ENCODE data around the gene SLMAP.

DNA sequence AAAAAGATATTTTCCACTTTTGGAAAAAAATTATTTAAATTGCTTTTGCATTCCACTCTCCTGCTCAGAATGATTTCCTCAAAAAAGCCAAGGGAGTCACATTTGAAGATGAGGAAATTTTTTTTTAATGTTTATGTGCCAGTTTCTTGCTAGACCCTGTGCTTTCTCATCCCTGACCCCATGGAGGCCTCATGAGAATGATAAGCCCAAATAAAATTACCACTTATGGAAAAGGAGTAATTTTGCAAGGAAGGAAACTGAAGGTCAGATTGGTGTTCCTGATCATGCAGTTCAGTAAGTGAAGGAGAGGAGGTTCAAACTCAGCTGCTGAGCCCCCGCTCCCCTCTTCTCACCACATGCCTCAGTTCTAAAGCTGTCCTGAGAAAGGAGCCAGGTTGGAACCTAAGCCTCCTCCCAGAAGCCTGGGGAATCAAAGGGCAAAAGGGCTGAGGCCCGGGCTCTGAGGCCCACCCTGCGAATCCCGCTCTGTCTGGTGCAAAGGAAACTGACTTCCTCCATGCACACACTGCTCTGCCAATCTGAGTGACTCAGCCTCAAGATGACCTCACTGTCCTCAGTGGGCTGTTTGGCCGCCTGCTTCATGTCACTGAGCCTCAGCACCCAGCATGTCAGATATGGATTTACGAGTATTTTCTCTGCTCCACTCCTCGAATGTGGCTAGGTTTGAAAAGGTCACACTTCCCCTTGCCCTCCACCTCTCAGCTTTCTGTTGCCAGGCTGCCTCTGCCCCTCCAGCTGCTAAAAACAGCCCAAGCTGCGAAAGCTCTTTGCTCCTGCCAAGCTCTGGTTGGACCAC lies 195.2 kb downstream of the SLMAP start:
- TF ChIP-seq, protein P1, sequence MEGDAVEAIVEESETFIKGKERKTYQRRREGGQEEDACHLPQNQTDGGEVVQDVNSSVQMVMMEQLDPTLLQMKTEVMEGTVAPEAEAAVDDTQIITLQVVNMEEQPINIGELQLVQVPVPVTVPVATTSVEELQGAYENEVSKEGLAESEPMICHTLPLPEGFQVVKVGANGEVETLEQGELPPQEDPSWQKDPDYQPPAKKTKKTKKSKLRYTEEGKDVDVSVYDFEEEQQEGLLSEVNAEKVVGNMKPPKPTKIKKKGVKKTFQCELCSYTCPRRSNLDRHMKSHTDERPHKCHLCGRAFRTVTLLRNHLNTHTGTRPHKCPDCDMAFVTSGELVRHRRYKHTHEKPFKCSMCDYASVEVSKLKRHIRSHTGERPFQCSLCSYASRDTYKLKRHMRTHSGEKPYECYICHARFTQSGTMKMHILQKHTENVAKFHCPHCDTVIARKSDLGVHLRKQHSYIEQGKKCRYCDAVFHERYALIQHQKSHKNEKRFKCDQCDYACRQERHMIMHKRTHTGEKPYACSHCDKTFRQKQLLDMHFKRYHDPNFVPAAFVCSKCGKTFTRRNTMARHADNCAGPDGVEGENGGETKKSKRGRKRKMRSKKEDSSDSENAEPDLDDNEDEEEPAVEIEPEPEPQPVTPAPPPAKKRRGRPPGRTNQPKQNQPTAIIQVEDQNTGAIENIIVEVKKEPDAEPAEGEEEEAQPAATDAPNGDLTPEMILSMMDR (conservative IDR thresholded peaks at IDR 0.05; ENCODE audit: low read depth in 2 of 2) = no peak
- no peak for TF ChIP-seq EZH2 (IDR thresholded peaks at IDR 0.05; ENCODE audit: low read depth, unreplicated experiment)
- no peak for TF ChIP-seq POLR2AphosphoS5 (IDR thresholded peaks at IDR 0.05; ENCODE audit: low read depth)
- TF ChIP-seq, protein P2, sequence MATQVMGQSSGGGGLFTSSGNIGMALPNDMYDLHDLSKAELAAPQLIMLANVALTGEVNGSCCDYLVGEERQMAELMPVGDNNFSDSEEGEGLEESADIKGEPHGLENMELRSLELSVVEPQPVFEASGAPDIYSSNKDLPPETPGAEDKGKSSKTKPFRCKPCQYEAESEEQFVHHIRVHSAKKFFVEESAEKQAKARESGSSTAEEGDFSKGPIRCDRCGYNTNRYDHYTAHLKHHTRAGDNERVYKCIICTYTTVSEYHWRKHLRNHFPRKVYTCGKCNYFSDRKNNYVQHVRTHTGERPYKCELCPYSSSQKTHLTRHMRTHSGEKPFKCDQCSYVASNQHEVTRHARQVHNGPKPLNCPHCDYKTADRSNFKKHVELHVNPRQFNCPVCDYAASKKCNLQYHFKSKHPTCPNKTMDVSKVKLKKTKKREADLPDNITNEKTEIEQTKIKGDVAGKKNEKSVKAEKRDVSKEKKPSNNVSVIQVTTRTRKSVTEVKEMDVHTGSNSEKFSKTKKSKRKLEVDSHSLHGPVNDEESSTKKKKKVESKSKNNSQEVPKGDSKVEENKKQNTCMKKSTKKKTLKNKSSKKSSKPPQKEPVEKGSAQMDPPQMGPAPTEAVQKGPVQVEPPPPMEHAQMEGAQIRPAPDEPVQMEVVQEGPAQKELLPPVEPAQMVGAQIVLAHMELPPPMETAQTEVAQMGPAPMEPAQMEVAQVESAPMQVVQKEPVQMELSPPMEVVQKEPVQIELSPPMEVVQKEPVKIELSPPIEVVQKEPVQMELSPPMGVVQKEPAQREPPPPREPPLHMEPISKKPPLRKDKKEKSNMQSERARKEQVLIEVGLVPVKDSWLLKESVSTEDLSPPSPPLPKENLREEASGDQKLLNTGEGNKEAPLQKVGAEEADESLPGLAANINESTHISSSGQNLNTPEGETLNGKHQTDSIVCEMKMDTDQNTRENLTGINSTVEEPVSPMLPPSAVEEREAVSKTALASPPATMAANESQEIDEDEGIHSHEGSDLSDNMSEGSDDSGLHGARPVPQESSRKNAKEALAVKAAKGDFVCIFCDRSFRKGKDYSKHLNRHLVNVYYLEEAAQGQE (IDR thresholded peaks at IDR 0.05; ENCODE audit: unreplicated experiment) = no peak
- TF ChIP-seq CREB1 (CRISPR knock-in tag; IDR thresholded peaks at IDR 0.05; ENCODE audit: low read depth) = no peak
- TF ChIP-seq, protein P3, sequence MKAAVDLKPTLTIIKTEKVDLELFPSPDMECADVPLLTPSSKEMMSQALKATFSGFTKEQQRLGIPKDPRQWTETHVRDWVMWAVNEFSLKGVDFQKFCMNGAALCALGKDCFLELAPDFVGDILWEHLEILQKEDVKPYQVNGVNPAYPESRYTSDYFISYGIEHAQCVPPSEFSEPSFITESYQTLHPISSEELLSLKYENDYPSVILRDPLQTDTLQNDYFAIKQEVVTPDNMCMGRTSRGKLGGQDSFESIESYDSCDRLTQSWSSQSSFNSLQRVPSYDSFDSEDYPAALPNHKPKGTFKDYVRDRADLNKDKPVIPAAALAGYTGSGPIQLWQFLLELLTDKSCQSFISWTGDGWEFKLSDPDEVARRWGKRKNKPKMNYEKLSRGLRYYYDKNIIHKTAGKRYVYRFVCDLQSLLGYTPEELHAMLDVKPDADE (IDR thresholded peaks at IDR 0.05) = no peak
- TF ChIP-seq NANOG (IDR thresholded peaks at IDR 0.05; ENCODE audit: borderline replicate concordance) = no peak
- TF ChIP-seq STAT1 (IDR thresholded peaks at IDR 0.05; ENCODE audit: unreplicated experiment) = no peak
- TF ChIP-seq JUNB (IDR thresholded peaks at IDR 0.05; ENCODE audit: unreplicated experiment) = no peak
- no peak for TF ChIP-seq EZH2phosphoT487 (IDR thresholded peaks at IDR 0.05; ENCODE audit: unreplicated experiment)
- TF ChIP-seq ZNF331 (CRISPR knock-in tag; IDR thresholded peaks at IDR 0.05; ENCODE audit: low read depth) = no peak
- TF ChIP-seq ZNF114 (CRISPR knock-in tag; IDR thresholded peaks at IDR 0.05) = no peak
- TF ChIP-seq, protein P4, sequence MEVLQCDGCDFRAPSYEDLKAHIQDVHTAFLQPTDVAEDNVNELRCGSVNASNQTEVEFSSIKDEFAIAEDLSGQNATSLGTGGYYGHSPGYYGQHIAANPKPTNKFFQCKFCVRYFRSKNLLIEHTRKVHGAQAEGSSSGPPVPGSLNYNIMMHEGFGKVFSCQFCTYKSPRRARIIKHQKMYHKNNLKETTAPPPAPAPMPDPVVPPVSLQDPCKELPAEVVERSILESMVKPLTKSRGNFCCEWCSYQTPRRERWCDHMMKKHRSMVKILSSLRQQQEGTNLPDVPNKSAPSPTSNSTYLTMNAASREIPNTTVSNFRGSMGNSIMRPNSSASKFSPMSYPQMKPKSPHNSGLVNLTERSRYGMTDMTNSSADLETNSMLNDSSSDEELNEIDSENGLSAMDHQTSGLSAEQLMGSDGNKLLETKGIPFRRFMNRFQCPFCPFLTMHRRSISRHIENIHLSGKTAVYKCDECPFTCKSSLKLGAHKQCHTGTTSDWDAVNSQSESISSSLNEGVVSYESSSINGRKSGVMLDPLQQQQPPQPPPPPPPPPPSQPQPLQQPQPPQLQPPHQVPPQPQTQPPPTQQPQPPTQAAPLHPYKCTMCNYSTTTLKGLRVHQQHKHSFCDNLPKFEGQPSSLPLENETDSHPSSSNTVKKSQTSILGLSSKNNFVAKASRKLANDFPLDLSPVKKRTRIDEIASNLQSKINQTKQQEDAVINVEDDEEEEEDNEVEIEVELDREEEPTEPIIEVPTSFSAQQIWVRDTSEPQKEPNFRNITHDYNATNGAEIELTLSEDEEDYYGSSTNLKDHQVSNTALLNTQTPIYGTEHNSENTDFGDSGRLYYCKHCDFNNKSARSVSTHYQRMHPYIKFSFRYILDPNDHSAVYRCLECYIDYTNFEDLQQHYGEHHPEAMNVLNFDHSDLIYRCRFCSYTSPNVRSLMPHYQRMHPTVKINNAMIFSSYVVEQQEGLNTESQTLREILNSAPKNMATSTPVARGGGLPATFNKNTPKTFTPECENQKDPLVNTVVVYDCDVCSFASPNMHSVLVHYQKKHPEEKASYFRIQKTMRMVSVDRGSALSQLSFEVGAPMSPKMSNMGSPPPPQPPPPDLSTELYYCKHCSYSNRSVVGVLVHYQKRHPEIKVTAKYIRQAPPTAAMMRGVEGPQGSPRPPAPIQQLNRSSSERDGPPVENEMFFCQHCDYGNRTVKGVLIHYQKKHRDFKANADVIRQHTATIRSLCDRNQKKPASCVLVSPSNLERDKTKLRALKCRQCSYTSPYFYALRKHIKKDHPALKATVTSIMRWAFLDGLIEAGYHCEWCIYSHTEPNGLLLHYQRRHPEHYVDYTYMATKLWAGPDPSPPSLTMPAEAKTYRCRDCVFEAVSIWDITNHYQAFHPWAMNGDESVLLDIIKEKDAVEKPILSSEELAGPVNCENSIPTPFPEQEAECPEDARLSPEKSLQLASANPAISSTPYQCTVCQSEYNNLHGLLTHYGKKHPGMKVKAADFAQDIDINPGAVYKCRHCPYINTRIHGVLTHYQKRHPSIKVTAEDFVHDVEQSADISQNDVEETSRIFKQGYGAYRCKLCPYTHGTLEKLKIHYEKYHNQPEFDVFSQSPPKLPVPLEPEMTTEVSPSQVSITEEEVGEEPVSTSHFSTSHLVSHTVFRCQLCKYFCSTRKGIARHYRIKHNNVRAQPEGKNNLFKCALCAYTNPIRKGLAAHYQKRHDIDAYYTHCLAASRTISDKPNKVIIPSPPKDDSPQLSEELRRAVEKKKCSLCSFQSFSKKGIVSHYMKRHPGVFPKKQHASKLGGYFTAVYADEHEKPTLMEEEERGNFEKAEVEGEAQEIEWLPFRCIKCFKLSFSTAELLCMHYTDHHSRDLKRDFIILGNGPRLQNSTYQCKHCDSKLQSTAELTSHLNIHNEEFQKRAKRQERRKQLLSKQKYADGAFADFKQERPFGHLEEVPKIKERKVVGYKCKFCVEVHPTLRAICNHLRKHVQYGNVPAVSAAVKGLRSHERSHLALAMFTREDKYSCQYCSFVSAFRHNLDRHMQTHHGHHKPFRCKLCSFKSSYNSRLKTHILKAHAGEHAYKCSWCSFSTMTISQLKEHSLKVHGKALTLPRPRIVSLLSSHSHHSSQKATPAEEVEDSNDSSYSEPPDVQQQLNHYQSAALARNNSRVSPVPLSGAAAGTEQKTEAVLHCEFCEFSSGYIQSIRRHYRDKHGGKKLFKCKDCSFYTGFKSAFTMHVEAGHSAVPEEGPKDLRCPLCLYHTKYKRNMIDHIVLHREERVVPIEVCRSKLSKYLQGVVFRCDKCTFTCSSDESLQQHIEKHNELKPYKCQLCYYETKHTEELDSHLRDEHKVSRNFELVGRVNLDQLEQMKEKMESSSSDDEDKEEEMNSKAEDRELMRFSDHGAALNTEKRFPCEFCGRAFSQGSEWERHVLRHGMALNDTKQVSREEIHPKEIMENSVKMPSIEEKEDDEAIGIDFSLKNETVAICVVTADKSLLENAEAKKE (CRISPR knock-in tag; IDR thresholded peaks at IDR 0.05) = no peak
